Mammary microvascular endothelial cell (primary cell): ENCODE results near the gene LRRC19. TPM values are rescaled to one million over a fixed set of nuclear protein-coding genes. Genes with fewer than 3 reads are reported as not detected.

Source experiments
- total RNA-seq: library from RNA; depleted of rRNA; stranded (reverse); fragments of >200 nt; gene quantifications from 2 replicates; pipeline ENCODE4 v1.2.3, GENCODE V29; 2015

The LRRC19 gene
- total RNA-seq: not detected in 2 replicates

GRCh38 chr9:27005491-27005890, at the start of gene LRRC19:
LRRC19 (minus strand) TSS chr9:27005672; CDS start chr9:26999694, 5,978 bp downstream.

GRCh38 chr9:26955921-26956859, 49.3 kb downstream of the LRRC19 start, which contains the start of gene IFT74:
IFT74 (plus strand) TSS chr9:26956412; CDS start chr9:26961968, 5,556 bp downstream.

GRCh38 chr9:26946753-26947727, 58.4 kb downstream of the LRRC19 start, which contains the start of gene PLAA:
PLAA (minus strand) TSS chr9:26947242; CDS start chr9:26947045, 197 bp downstream.

Other genes with a start within 250 kb of the LRRC19 start
- gene CAAP1, start 112.9 kb downstream of the LRRC19 start, total RNA-seq: 11.3 and 19.1 TPM in 2 replicates
- gene PLAA, start 58.4 kb downstream of the LRRC19 start, total RNA-seq: 24.0 and 33.3 TPM in 2 replicates
- 6.6 and 10.2 TPM in 2 replicates for gene IFT74, start 49.3 kb downstream of the LRRC19 start, total RNA-seq
- 77.0 and 79.5 TPM in 2 replicates for gene TEK, start 103.6 kb upstream of the LRRC19 start, total RNA-seq